Bronchial epithelial cell (primary cell): ENCODE results near the gene ALOXE3. TPM values are rescaled to one million over a fixed set of nuclear protein-coding genes. Genes with fewer than 3 reads are reported as not detected.
A peak's percentile ranks its signal among the peaks of the same experiment; 100 is the strongest.

Experiments
- DNase-seq: peaks from one replicate; pipeline ENCODE4 v3.0.0-alpha.2; 2010; ENCODE audit warnings: low read depth
- FAIRE-seq: peaks from 2 replicates; lab custom pipeline; 2011; peaks lifted over from hg19 to GRCh38; lab: Jason Lieb, UNC
- H3K27me3 ChIP-seq: 2 replicates; pipeline ENCODE4 v1.5.1; 2011; ENCODE audit warnings: low read length; ENCODE audit not compliant: control insufficient read depth, insufficient read depth
- H3K36me3 ChIP-seq: 2 replicates; pipeline ENCODE4 v1.5.1; 2011; ENCODE audit warnings: low read length; ENCODE audit not compliant: control insufficient read depth, insufficient read depth
- H3K4me3 ChIP-seq: 2 replicates; pipeline ENCODE4 v1.5.1; 2011; ENCODE audit warnings: mild to moderate bottlenecking, low read depth, low read length, control low read depth
- total RNA-seq: library from RNA; depleted of rRNA; stranded (reverse); fragments of >200 nt; gene quantifications from 2 replicates; pipeline ENCODE4 v1.2.1, GENCODE V29; 2014
- TF ChIP-seq, protein P1 (sequence below): IDR thresholded peaks from 2 replicates; pipeline ENCODE4 v1.5.1; 2011; ENCODE audit warnings: mild to moderate bottlenecking, moderate library complexity, low read length, control low read depth, inconsistent platforms; ENCODE audit not compliant: insufficient read depth, severe bottlenecking

The ALOXE3 gene
- total RNA-seq, 1 donor from 2014 or later, result 1.3 TPM

GRCh38 chr17:8101721-8102120 is 16.6 kb downstream of the ALOXE3 start:
- no peaks in the 10 kb centered on the region for H3K36me3 ChIP-seq
- H3K4me3 ChIP-seq, result no peak overlapping the region
- H3K27me3 ChIP-seq, result no peaks in the 10 kb centered on the region
- DNase-seq, result no peak
- FAIRE-seq, result no peak
- TF ChIP-seq, protein P1, sequence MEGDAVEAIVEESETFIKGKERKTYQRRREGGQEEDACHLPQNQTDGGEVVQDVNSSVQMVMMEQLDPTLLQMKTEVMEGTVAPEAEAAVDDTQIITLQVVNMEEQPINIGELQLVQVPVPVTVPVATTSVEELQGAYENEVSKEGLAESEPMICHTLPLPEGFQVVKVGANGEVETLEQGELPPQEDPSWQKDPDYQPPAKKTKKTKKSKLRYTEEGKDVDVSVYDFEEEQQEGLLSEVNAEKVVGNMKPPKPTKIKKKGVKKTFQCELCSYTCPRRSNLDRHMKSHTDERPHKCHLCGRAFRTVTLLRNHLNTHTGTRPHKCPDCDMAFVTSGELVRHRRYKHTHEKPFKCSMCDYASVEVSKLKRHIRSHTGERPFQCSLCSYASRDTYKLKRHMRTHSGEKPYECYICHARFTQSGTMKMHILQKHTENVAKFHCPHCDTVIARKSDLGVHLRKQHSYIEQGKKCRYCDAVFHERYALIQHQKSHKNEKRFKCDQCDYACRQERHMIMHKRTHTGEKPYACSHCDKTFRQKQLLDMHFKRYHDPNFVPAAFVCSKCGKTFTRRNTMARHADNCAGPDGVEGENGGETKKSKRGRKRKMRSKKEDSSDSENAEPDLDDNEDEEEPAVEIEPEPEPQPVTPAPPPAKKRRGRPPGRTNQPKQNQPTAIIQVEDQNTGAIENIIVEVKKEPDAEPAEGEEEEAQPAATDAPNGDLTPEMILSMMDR, result no peak

DNA sequence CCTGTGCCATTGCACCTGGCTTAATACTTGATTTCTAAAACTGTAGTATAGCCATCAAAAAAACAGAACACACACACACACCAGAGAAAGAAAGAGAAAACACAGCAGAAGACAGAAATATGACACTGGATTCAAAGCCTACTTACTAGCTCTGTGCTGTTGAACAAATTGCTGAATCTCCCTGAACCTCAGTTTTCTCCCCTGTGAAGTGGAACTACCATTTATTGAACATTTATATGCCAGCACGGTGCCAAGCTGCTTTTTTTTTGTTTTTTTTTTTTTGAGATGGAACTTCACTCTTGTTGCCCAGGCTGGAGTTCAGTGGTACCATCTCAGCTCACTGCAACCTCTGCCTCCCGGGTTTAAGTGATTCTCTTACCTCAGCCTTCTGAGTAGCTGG is 17.6 kb downstream of the ALOXE3 start:
- Histone ChIP-seq H3K27me3 (no peaks in the 10 kb centered on the region), H3K4me3 (no peak overlapping the region), H3K36me3 (peaks cover 1% of the 10 kb centered on the region)
- TF ChIP-seq, protein P1, result no peak
- DNase-seq (no peak), FAIRE-seq (no peak)

- FAIRE-seq, result no peak
These were observed 18.2 kb downstream of the ALOXE3 start for GRCh38 chr17:8100111-8100510.

DNA sequence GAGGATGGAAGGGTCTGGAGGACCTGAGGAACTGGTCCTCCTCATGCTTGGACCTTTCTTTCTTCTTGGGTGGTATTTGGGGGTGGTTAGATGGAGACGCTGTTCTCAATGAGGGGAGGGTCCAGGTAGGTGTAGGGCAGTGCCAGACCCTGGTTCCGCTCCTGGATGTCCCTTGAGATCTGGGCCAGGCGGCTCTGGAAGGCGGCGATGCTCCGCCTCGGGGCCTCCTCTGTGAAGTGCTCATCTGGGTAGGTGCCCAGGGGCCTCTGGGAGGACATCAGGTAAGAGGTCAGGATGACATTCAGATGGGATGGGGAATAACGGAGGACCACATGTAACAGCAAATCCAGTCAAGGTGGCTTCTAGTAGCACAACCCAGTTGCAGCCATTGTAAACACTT is 21.8 kb downstream of the ALOXE3 start:
- no peak for FAIRE-seq
- no peaks in the 10 kb centered on the region for H3K27me3 ChIP-seq
- no peak overlapping the region for H3K4me3 ChIP-seq
- DNase-seq, result no peak
- peaks cover 1% of the 10 kb centered on the region for H3K36me3 ChIP-seq
- TF ChIP-seq, protein P1, result no peak

More at GRCh38 chr17:8100111-8100510, 18.2 kb downstream of the ALOXE3 start:
- TF ChIP-seq, protein P1, result no peak
- Histone ChIP-seq H3K36me3 (peaks cover 1% of the 10 kb centered on the region), H3K27me3 (no peaks in the 10 kb centered on the region), H3K4me3 (no peak overlapping the region)
- DNase-seq, result no peak

DNA sequence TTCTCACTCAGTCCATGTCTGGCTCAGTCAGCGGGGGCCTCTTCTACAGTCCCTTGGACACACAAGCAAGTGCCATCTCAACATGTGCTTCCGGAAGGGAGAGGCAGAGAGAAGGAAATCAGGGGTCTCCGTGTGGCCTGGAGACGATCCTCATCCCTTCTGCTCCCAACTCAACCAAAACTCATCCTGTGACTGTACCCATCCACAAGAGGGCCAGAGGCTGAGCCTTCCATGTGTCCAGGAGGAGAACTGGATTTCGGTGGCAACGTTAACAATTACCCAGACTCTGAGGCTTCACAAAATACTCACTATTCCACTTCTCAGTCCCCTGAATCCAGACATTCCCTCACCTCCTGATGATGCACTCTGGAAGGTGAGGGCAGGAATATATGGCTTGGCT is 23.0 kb downstream of the ALOXE3 start:
- FAIRE-seq (no peak), DNase-seq (no peak)
- peaks cover 1% of the 10 kb centered on the region for H3K36me3 ChIP-seq
- H3K27me3 ChIP-seq, result no peaks in the 10 kb centered on the region
- no peak overlapping the region for H3K4me3 ChIP-seq
- TF ChIP-seq, protein P1, result no peak

- Histone ChIP-seq H3K27me3 (peaks cover 7% of the 10 kb centered on the region), H3K36me3 (no peaks in the 10 kb centered on the region), H3K4me3 (no peak overlapping the region)
- DNase-seq (peak; percentile 17), FAIRE-seq (peak; percentile 68)
- TF ChIP-seq, protein P1, result no peak
These were observed 27.2 kb downstream of the ALOXE3 start for GRCh38 chr17:8091033-8091687.
